GM19193 (cell line): Measurements from ENCODE around the gene PRSS53.

Source experiments
- POLR2A ChIP-seq: IDR thresholded peaks from 4 replicates; pipeline ENCODE4 v1.6.1; 2011; ENCODE audit not compliant: insufficient read depth, insufficient read length; ENCODE audit errors: extremely low read depth

PRSS53 gene

GRCh38 chr16:31052114-31052513 lies 36.6 kb downstream of the PRSS53 start:
- no peak for TF ChIP-seq POLR2A

- no peak for TF ChIP-seq POLR2A
These were observed 38.3 kb downstream of the PRSS53 start for GRCh38 chr16:31050280-31051030.

- TF ChIP-seq POLR2A, result no peak
These were observed 44.8 kb downstream of the PRSS53 start for GRCh38 chr16:31043898-31044481.

- no peak for TF ChIP-seq POLR2A
These were observed 45.4 kb downstream of the PRSS53 start for GRCh38 chr16:31043352-31043751.

- no peak for TF ChIP-seq POLR2A
These were observed 45.9 kb downstream of the PRSS53 start for GRCh38 chr16:31042866-31043265.

- TF ChIP-seq POLR2A, result no peak
These were observed 49.8 kb downstream of the PRSS53 start for GRCh38 chr16:31038993-31039392.

GRCh38 chr16:31036691-31037090 lies 52.1 kb downstream of the PRSS53 start:
- TF ChIP-seq POLR2A, result no peak

- no peak for TF ChIP-seq POLR2A
These were observed 54.8 kb downstream of the PRSS53 start for GRCh38 chr16:31033709-31034492.
